ENCODE results near the gene PGAP2.
A peak's percentile ranks its signal among the peaks of the same experiment; 100 is the strongest.
"Not testable (repeated sequence)": the region's sequence is repeated elsewhere in the genome, so short reads cannot be mapped to it uniquely, and the experiment has no call there.

Gene PGAP2

DNA sequence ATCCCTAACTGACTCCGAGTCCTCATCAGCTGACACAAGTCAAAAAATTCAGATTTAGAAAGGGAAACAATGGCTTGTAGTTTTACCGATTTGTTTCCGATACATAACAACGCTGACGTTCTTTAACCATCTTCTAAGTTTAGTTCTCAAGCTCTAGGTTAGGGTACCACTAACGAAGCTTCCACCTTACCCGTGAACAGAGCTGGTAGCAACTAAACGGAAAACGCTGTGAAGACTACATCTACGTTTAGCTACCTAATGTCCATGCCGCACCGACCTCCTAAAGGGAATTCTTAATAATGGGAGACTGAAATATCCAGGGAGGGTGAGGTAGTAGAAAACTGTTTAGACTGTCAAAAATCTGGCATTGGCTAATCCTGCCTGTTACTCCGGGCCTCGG lies 12.0 kb upstream of the PGAP2 start:
- H3K4me1 Mint-ChIP-seq (ENCODE audit: low read depth): peaks cover 27% of the 10 kb centered on the region
- intact Hi-C loops (cut with micrococcal nuclease): no loop called here
- peak overlapping the region; percentile 93 for H3K4me3 Mint-ChIP-seq
- no peaks in the 10 kb centered on the region for H3K9me3 Mint-ChIP-seq
- peak overlapping the region; percentile 98 for H3K27ac Mint-ChIP-seq
- no peaks in the 10 kb centered on the region for H3K27me3 Mint-ChIP-seq
- H3K36me3 Mint-ChIP-seq (ENCODE audit: low read depth): peaks cover 46% of the 10 kb centered on the region

DNA sequence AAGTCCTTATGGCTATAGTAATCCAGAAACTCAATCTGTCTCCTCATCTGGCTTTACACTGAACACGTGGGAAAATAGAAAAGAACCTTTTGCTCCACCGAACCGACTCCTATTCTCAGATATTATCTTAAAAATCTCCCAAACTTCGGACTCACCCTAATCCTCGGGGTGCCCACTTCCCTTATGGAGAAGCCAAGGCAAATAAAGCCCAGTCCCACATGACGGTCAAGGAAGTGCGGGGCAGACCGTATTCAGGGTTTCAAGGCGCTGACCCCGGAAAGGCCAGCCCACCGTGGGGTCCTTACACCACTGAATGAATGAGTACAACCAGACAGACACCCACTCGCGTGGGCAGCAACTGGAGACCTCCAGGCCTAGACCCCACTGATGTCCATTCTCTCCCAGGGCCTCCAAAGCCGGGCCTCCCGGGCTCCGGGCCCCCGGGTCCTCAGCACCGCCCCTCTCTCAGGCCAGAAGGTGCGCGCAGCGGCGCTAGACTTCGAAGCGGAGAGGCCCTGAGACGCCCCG lies 11.5 kb upstream of the PGAP2 start:
- peaks cover 41% of the 10 kb centered on the region for H3K36me3 Mint-ChIP-seq (ENCODE audit: low read depth)
- no peaks in the 10 kb centered on the region for H3K9me3 Mint-ChIP-seq
- intact Hi-C loops (cut with micrococcal nuclease): no loop called here
- H3K4me3 Mint-ChIP-seq: peak overlapping the region; percentile 93
- peaks cover 27% of the 10 kb centered on the region for H3K4me1 Mint-ChIP-seq (ENCODE audit: low read depth)
- H3K27ac Mint-ChIP-seq: peak overlapping the region; percentile 98
- H3K27me3 Mint-ChIP-seq: no peaks in the 10 kb centered on the region

DNA sequence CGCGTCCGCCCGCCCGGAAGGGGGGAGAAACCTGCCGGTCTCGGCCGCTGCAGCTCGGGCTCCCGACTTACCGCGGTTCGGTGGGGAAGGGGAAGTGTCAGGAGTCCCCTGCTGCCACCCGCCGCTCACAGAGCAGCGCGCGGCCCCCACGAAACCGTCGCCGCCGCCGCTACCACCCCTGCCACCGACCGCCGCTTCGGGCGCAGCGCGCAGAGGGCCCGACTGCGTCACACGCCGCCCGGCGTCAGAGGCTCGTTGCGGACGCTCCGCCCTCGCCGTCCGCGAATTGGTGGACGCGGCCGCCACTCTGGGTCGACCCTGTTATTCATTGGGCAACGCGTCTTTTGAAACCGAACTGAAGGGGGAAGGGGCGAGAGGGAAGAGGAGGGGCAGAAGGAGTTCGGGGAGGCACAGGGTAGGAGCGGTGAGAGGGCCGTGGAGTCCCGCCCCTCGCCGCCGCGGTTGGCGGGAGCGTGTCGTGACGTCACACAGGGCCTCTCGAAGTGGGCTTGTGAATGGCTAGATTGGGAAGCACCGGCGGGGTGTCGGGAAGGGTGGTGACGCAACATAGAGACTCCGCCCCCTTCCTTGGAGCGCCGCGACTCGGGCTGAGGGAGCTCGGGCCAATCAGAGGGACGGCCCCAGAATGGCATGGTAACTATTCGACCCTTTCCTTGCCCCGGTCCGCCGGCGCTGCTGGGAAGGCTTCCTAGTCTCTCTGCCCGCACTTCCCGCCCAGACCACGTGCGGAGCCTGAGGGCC lies 10.8 kb upstream of the PGAP2 start, which contains the start of gene NUP98:
TSS of gene NUP98 (minus strand) at position 226 of the 762 bp plus-strand sequence. CDS start 15,437 bp downstream, outside the sequence.
- Mint-ChIP-seq H3K27ac (peak within 1 kb of the TSS; percentile 98), H3K4me3 (peak within 1 kb of the TSS; percentile 93), H3K4me1 (ENCODE audit: low read depth) (peaks cover 27% of the 10 kb centered on the region), H3K9me3 (no peaks in the 10 kb centered on the region), H3K36me3 (ENCODE audit: low read depth) (peaks cover 35% of the 10 kb centered on the region), H3K27me3 (no peaks in the 10 kb centered on the region)
- intact Hi-C loops (cut with micrococcal nuclease): no loop called here

DNA sequence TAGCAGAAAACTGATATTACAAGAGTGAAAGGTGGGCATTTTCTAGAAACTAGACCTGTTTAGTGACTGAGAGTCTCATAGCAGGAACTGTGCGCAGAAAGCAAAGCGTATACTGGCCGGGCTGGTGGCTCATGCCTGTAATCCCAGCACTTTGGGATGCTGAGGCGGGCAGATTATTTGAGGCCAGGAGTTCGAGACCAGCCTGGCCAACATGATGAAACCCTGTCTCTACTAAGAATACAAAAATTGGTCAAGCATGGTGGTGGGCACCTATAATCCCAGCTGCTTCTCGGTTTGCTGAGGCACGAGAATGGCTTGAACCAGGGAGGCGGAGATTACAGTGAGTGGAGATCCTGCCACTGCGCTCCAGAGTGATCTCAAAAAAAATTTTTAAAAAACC lies 9.2 kb upstream of the PGAP2 start:
- Mint-ChIP-seq H3K4me3 (no peak overlapping the region), H3K27me3 (no peaks in the 10 kb centered on the region), H3K27ac (peak overlapping the region; percentile 98), H3K4me1 (ENCODE audit: low read depth) (peaks cover 30% of the 10 kb centered on the region), H3K36me3 (ENCODE audit: low read depth) (peaks cover 18% of the 10 kb centered on the region), H3K9me3 (no peaks in the 10 kb centered on the region)
- intact Hi-C loops (cut with micrococcal nuclease): no loop called here

DNA sequence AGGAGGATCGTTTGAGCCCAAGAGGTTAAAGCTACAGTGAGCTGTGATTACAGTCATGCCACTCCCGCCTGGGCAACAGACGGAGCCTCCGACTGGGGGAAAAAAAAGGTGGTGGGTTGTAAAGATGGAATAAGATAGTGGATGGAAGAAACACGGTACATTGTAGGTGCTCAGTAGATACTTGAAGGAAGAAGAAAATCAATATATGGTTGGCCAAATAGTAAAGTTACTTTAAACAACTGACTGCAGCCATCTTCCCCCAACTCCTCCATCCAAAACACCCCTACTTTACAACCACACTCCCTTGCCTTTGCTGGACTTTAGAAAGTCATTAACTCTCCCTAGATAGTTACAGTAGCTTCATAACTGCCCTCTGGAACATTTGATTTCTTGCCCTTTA lies 8.5 kb upstream of the PGAP2 start:
- intact Hi-C loops (cut with micrococcal nuclease): no loop called here
- Mint-ChIP-seq H3K27ac (no peak overlapping the region), H3K4me3 (no peak overlapping the region), H3K27me3 (no peaks in the 10 kb centered on the region), H3K4me1 (ENCODE audit: low read depth) (peaks cover 32% of the 10 kb centered on the region), H3K9me3 (no peaks in the 10 kb centered on the region), H3K36me3 (ENCODE audit: low read depth) (peaks cover 13% of the 10 kb centered on the region)

DNA sequence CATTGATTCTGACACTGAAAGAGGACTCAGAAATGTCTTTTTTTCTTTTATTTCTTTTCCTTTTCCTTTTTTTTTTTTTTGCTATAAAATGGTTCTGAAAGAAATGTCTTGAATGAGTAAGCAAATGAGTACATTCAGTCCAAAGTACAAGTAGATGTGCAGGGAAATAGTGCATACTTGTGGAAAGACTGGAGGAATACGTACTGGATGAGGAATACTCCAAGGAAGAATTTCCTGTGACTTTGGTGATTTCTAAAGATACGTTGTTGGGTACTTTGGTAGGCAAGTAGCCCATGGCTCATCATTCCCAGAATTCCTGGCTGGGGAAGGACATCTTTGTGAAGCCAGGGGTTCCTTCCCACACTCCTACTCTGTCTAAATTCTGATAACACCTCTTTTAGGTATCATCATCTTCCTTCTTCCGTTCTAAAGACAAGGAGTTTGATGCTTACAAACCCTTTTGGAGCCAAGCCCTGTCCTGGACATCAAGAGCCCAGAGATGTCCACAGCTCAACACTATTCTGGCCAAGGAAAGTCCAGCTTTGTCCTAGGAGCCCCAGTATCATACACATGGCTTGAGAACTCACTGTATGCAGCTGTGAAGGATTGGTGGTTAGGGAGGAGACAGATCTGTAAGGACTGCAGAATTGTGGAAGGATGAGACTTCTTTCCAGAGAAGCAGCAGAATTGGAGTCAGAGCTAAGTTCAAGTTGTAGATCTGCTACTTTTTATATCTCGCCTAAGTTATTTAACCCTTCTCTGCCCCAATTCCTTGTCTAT lies 6.2 kb upstream of the PGAP2 start:
- Mint-ChIP-seq H3K27ac (no peak overlapping the region), H3K9me3 (no peaks in the 10 kb centered on the region), H3K27me3 (no peaks in the 10 kb centered on the region), H3K4me3 (no peak overlapping the region), H3K4me1 (ENCODE audit: low read depth) (peaks cover 13% of the 10 kb centered on the region), H3K36me3 (ENCODE audit: low read depth) (no peaks in the 10 kb centered on the region)
- intact Hi-C loops (cut with micrococcal nuclease): no loop called here

DNA sequence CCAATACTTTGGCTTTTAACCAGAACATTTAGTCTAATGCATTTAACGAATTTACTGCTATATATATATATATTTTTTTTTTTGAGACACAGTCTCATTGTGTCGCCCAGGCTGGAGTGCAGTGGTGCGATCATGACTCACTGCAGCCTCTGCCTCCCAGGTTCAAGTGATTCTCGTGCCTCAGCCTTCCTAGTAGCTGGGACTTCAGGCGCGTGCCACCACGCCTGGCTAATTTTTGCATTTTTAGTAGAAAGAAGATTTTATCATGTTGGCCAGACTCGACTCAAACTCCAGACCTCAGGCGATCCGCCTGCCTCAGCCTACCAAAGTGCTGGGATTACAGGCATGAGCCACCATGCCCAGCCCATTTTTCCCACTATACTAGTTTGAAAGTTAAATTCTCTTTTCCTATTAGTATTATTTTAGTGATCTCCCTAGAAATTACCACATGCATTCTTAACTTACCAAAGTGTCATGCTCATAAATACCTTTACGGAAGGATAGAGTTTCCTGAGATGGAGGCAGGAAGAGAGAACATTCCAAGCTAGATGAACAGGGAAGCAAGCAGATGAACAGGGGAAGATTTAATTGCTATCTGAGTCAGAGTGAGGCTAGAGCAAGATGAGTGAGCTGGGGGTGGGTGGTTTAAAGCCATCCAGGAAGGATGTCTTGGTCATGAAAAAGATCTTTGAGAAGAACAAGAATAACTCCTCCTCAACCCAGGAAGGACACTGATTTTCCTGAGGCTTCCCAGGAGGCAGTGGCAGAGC lies 4.4 kb upstream of the PGAP2 start:
- H3K9me3 Mint-ChIP-seq: no peaks in the 10 kb centered on the region
- peaks cover 17% of the 10 kb centered on the region for H3K4me1 Mint-ChIP-seq (ENCODE audit: low read depth)
- H3K27ac Mint-ChIP-seq: no peak overlapping the region
- intact Hi-C loops (cut with micrococcal nuclease): no loop called here
- H3K4me3 Mint-ChIP-seq: no peak overlapping the region
- H3K27me3 Mint-ChIP-seq: no peaks in the 10 kb centered on the region
- H3K36me3 Mint-ChIP-seq (ENCODE audit: low read depth): peaks cover 7% of the 10 kb centered on the region

DNA sequence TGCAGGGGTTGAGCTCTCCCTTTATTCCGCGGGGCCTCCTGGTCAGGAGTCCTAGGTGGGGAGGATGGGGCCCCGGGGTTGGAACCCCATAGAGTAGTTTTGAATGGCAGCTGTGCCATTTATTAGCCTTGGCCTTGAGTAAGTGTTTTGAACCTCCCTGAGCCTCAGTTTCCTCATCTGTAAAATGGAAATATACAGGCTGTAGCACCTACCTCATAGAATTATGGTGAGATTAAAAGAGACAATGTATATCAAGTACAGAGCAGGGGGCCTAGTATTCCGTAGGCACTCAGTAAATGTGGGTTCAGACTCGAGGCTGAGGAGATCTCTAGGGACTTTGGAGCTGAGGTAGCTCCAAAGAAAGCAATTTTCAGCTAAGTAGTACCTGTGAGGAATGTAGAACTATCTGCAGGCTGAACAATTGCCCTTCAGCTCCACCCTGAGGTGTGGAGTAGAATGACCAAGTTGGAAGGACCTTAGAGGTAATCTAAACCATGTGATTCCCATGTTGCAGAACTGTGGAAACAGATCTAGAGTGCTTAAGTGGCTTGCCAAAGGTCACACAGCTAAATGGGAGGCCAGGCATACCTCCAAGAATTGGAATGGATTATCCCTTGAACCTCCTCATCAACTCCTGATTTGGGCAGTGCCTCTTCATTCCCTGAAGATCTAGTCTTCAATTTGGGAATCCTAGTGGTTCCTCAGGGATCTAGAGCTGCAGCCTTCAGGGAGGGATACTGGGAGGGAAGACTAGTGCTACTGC lies 682 bp downstream of the PGAP2 start:
- Mint-ChIP-seq H3K27me3 (no peaks in the 10 kb centered on the region), H3K4me1 (ENCODE audit: low read depth) (peaks cover 20% of the 10 kb centered on the region), H3K36me3 (ENCODE audit: low read depth) (peaks cover 7% of the 10 kb centered on the region), H3K9me3 (no peaks in the 10 kb centered on the region), H3K27ac (peak overlapping the region; percentile 83), H3K4me3 (peak overlapping the region; percentile 98)
- intact Hi-C loops (cut with micrococcal nuclease): no loop called here

DNA sequence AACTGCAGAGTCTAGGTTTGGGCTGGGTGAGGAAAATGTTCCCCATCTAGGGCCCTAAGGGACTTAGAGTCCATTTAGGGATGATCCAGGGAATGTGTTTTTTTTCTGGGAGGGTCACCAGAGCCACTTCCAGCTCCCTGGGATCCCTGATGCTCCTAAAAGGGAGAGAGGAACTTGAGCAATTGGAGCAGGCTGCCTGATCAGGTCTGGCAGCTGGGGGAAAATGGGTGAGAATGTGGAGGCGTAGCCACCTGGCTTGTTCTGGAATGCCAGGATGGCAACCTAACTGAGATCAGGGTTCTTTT lies 1.2 kb downstream of the PGAP2 start:
- no peak overlapping the region for H3K27ac Mint-ChIP-seq
- H3K36me3 Mint-ChIP-seq (ENCODE audit: low read depth): peaks cover 7% of the 10 kb centered on the region
- intact Hi-C loops (cut with micrococcal nuclease): no loop called here

DNA sequence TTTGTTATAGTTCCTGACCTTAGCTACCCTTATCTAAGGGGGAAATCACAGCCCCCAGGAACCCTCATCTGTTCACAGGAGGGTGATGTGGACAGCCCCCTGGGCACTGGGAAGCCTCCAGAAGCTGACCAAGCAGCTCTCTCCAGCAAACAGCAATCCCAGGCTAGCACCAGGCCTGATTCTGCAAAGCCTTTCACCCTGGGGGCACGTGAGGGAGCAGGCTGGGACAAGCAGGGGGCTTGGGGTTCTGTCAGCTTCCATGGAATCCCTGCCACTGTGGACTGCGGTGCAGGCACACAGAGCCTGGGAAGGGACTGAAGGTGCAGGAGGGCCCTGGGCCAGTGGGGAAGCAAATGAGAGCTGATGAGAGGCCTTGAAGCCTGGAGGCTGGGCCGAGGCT lies 2.1 kb downstream of the PGAP2 start:
- Mint-ChIP-seq H3K4me1 (ENCODE audit: low read depth) (peaks cover 17% of the 10 kb centered on the region), H3K36me3 (ENCODE audit: low read depth) (peaks cover 7% of the 10 kb centered on the region), H3K27me3 (no peaks in the 10 kb centered on the region), H3K4me3 (no peak overlapping the region), H3K9me3 (no peaks in the 10 kb centered on the region), H3K27ac (no peak overlapping the region)
- intact Hi-C loops (cut with micrococcal nuclease): no loop called here

More for the DNA sequence above, 1.2 kb downstream of the PGAP2 start:
- Mint-ChIP-seq H3K4me1 (ENCODE audit: low read depth) (peaks cover 17% of the 10 kb centered on the region), H3K27me3 (no peaks in the 10 kb centered on the region), H3K9me3 (no peaks in the 10 kb centered on the region), H3K4me3 (no peak overlapping the region)

DNA sequence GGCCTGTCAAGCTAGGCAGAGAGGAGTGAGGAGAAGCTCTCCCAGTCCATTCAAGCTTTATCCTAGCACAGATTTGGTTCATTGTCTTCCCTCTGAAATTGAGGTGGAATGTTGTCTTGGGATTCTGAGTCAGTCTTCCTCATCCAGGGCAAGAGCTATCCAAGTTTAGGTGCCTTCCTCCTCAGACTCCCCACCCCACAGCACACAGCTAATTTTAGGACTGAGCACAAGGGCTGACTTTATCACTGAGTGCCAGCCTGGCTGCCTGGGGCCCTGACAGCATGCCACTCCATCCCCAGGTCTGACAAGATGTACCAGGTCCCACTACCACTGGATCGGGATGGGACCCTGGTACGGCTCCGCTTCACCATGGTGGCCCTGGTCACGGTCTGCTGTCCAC lies 2.6 kb downstream of the PGAP2 start:
- Mint-ChIP-seq H3K4me3 (no peak overlapping the region), H3K27ac (no peak overlapping the region), H3K9me3 (no peaks in the 10 kb centered on the region), H3K27me3 (no peaks in the 10 kb centered on the region), H3K4me1 (ENCODE audit: low read depth) (peaks cover 21% of the 10 kb centered on the region), H3K36me3 (ENCODE audit: low read depth) (peaks cover 7% of the 10 kb centered on the region)
- intact Hi-C loops (cut with micrococcal nuclease): no loop called here

DNA sequence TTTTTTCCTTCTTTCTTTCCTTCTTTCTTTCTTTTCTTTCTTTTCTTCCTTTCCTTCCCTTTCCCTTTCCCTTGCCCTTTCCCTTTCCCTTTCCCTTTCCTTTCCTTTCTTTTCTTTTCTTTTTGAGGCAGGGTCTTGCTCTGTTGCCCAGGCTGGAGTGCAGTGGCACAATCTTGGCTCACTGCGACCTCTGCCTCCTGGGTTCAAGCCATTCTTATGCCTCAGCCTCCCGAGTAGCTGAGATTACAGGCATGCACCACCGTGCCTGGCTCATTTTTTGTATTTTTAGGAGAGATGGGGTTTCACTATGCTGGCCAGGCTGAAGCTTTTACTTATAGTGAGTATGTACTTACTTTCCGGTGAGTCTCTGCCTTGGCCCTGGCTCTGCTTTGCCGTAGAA lies 6.5 kb downstream of the PGAP2 start:
- H3K27me3 Mint-ChIP-seq; H3K9me3 Mint-ChIP-seq; intact Hi-C loops (cut with micrococcal nuclease); H3K36me3 Mint-ChIP-seq (ENCODE audit: low read depth); H3K4me3 Mint-ChIP-seq: not testable (repeated sequence)
- peak overlapping the region; percentile 18 for H3K27ac Mint-ChIP-seq
- H3K4me1 Mint-ChIP-seq (ENCODE audit: low read depth): peaks cover 20% of the 10 kb centered on the region

DNA sequence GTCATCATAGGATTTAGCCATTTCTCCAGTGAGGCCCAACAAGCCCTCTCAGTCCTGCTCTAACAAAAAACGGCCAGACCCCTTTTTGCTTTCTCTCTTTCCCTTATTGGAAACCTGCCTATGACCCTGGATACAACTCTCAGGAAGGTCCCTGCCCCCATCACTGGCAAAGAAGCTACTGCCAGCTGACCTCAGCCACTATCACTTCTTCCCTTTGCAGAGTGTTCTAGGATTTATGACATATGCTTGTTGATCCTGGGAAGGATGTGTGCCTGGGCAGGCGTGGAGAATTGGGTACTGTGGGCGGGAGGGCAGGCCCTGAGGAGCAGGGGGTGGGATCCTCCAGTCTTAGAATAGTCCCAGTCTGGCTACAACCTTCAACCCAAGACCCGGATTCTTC lies 7.5 kb downstream of the PGAP2 start:
- no peaks in the 10 kb centered on the region for H3K9me3 Mint-ChIP-seq
- H3K36me3 Mint-ChIP-seq (ENCODE audit: low read depth): no peaks in the 10 kb centered on the region
- intact Hi-C loops (cut with micrococcal nuclease): no loop called here
- no peak overlapping the region for H3K4me3 Mint-ChIP-seq
- H3K27me3 Mint-ChIP-seq: no peaks in the 10 kb centered on the region
- no peak overlapping the region for H3K27ac Mint-ChIP-seq
- H3K4me1 Mint-ChIP-seq (ENCODE audit: low read depth): peaks cover 21% of the 10 kb centered on the region

Measured in dendritic cell treated with granulocyte-macrophage colony-stimulating factor and Interleukin-4, amounts not matched to agents 40 ng/mL and 50 ng/mL, for 4 days (primary cell).